Ovary (tissue), 3 donors: ENCODE results near the gene MYBPHL.
"Not testable (repeated sequence)": the region's sequence is repeated elsewhere in the genome, so short reads cannot be mapped to it uniquely, and the experiment has no call there.

Source experiments
- POLR2A ChIP-seq: fragments of 450-650 bp; IDR thresholded peaks from one replicate; pipeline ENCODE4 v1.6.1; 2017; ENCODE audit warnings: antibody characterized with exemption, mild to moderate bottlenecking, moderate library complexity
- TF ChIP-seq, protein P1 (sequence below), 3 donors: fragments of 450-650 bp in 2 of 3; fragments of 200-600 bp in 1 of 3; IDR thresholded peaks; one replicate each; pipeline versions ENCODE4 v1.5.1 to v1.8.0; 2016 to 2022; ENCODE audit warnings: antibody characterized with exemption in 3 of 3, mild to moderate bottlenecking in 1 of 3
- donor health status: DM: no; HTN: no; CAD: no.

DNA sequence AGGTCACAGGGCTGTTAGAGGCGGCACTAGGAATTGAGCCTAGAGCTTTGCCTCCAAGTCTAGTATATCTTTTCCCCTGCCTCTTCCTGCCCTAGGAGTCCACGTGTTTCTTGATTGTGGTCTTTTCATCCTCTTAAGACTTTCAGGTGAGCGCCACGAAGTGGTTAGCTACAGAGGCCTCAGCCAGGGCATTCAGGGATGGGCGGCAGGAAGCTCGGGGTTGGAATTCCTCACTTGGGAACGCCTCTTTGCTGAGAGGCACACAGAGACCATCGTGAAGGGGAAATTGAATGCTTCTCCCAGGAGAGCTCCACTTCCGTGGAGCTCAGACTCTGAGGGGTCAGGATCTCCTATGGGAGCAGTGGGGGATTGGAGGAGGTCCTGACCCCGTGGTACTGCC lies 820 bp downstream of the MYBPHL start:
- TF ChIP-seq, protein P1, sequence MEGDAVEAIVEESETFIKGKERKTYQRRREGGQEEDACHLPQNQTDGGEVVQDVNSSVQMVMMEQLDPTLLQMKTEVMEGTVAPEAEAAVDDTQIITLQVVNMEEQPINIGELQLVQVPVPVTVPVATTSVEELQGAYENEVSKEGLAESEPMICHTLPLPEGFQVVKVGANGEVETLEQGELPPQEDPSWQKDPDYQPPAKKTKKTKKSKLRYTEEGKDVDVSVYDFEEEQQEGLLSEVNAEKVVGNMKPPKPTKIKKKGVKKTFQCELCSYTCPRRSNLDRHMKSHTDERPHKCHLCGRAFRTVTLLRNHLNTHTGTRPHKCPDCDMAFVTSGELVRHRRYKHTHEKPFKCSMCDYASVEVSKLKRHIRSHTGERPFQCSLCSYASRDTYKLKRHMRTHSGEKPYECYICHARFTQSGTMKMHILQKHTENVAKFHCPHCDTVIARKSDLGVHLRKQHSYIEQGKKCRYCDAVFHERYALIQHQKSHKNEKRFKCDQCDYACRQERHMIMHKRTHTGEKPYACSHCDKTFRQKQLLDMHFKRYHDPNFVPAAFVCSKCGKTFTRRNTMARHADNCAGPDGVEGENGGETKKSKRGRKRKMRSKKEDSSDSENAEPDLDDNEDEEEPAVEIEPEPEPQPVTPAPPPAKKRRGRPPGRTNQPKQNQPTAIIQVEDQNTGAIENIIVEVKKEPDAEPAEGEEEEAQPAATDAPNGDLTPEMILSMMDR (IDR thresholded peaks at IDR 0.05), result not testable (repeated sequence)
- TF ChIP-seq POLR2A, result not testable (repeated sequence)
